HEK293T (cell line): ENCODE measurements around the gene MTMR12.

ENCODE experiments used
- CTCF ChIA-PET: fragments of 350-600 bp; formaldehyde crosslinking; extraction: SDS; loops from one replicate; lab custom pipeline; 2021; ENCODE audit warnings: antibody characterized with exemption, inconsistent platforms; lab: Yijun Ruan, JAX
- POLR2A ChIA-PET: fragments of 350-600 bp; formaldehyde crosslinking; extraction: SDS; loops from one replicate; lab custom pipeline; 2020; ENCODE audit warnings: antibody characterized with exemption, inconsistent platforms; lab: Yijun Ruan, JAX
- DNase-seq: peaks from one replicate; pipeline ENCODE4 v3.0.0; 2012; ENCODE audit warnings: mixed read lengths; ENCODE audit errors: extremely low spot score
- ARNT ChIP-seq: fragments of 450-650 bp; IDR thresholded peaks from 2 replicates; pipeline ENCODE4 v1.6.1; 2017; ENCODE audit warnings: mild to moderate bottlenecking
- BHLHE40 ChIP-seq: fragments of 450-650 bp; IDR thresholded peaks from 2 replicates; pipeline ENCODE4 v1.6.1; 2016; ENCODE audit warnings: mild to moderate bottlenecking, moderate library complexity, borderline replicate concordance
- CTBP1 ChIP-seq: fragments of 450-650 bp; IDR thresholded peaks from 2 replicates; pipeline ENCODE4 v1.6.1; 2016; ENCODE audit warnings: borderline replicate concordance
- ELF4 ChIP-seq: fragments of 450-650 bp; IDR thresholded peaks from 2 replicates; pipeline ENCODE4 v1.6.1; 2017; ENCODE audit warnings: antibody characterized with exemption
- FOXA1 ChIP-seq: fragments of 450-650 bp; IDR thresholded peaks from 2 replicates; pipeline ENCODE4 v1.6.1; 2016; ENCODE audit warnings: mild to moderate bottlenecking
- FOXK2 ChIP-seq: fragments of 450-650 bp; IDR thresholded peaks from 2 replicates; pipeline ENCODE4 v1.6.1; 2016; ENCODE audit warnings: mild to moderate bottlenecking
- FOXM1 ChIP-seq: fragments of 450-650 bp; IDR thresholded peaks from 2 replicates; pipeline ENCODE4 v1.6.1; 2017; ENCODE audit warnings: mild to moderate bottlenecking, borderline replicate concordance
- HDGF ChIP-seq: fragments of 450-650 bp; IDR thresholded peaks from 2 replicates; pipeline ENCODE4 v1.6.1; 2017; ENCODE audit warnings: antibody characterized with exemption, borderline replicate concordance
- L3MBTL2 ChIP-seq: fragments of 450-650 bp; conservative IDR thresholded peaks from 2 replicates; pipeline ENCODE4 v1.6.1; 2016; ENCODE audit warnings: mild to moderate bottlenecking
- LEF1 ChIP-seq: fragments of 450-650 bp; IDR thresholded peaks from 2 replicates; pipeline ENCODE4 v1.6.1; 2017; ENCODE audit warnings: mild to moderate bottlenecking, borderline replicate concordance
- NFRKB ChIP-seq: fragments of 450-650 bp; IDR thresholded peaks from 2 replicates; pipeline ENCODE4 v1.6.1; 2016; ENCODE audit warnings: mild to moderate bottlenecking, moderate library complexity
- PKNOX1 ChIP-seq: fragments of 450-650 bp; IDR thresholded peaks from 2 replicates; pipeline ENCODE4 v1.6.1; 2016
- SP1 ChIP-seq: fragments of 450-650 bp; IDR thresholded peaks from 2 replicates; pipeline ENCODE4 v1.6.1; 2017
- SUZ12 ChIP-seq: fragments of 450-650 bp; IDR thresholded peaks from 2 replicates; pipeline ENCODE4 v1.6.1; 2016; ENCODE audit warnings: mild to moderate bottlenecking
- TARDBP ChIP-seq: fragments of 450-650 bp; IDR thresholded peaks from 2 replicates; pipeline ENCODE4 v1.6.1; 2016
- ZNF384 ChIP-seq: fragments of 450-650 bp; IDR thresholded peaks from 2 replicates; pipeline ENCODE4 v1.6.1; 2016

Gene MTMR12

GRCh38 chr5:32312197-32312594, 543 bp downstream of the MTMR12 start:
- DNase-seq, result peak; percentile 52
- TF ChIP-seq ZNF384 (no peak), L3MBTL2 (no peak), SUZ12 (no peak)
- POLR2A ChIA-PET, result no interaction called here
- CTCF ChIA-PET, result no interaction called here

GRCh38 chr5:32311404-32312196, 1.1 kb downstream of the MTMR12 start:
- no peak for DNase-seq
- CTCF ChIA-PET, result no interaction called here
- POLR2A ChIA-PET, result no interaction called here

GRCh38 chr5:32309761-32310160, 3.0 kb downstream of the MTMR12 start:
- ChIA-PET POLR2A (no interaction called here), CTCF (no interaction called here)
- no peak for TF ChIP-seq SUZ12
- TF ChIP-seq FOXA1, result no peak
- TF ChIP-seq NFRKB, result no peak
- no peak for TF ChIP-seq SP1
- no peak for TF ChIP-seq ZNF384
- no peak for TF ChIP-seq CTBP1
- no peak for DNase-seq

More at GRCh38 chr5:32311404-32312196, 1.1 kb downstream of the MTMR12 start:
- TF ChIP-seq L3MBTL2 (peak; percentile 36), SP1 (no peak)

- no peak for DNase-seq
- ChIA-PET POLR2A (no interaction called here), CTCF (interaction anchor here (0.7 kb wide), 1 partner anchor 54 kb away, joined by 3 read pairs; no protein-coding TSS in a partner anchor)
- TF ChIP-seq FOXA1 (no peak), ELF4 (no peak), SP1 (no peak), TARDBP (no peak), NFRKB (no peak), SUZ12 (no peak), FOXM1 (no peak), L3MBTL2 (no peak), HDGF (no peak), FOXK2 (no peak), CTBP1 (no peak), BHLHE40 (no peak), PKNOX1 (no peak)
Measured at GRCh38 chr5:32308946-32309345, 3.8 kb downstream of the MTMR12 start.

- POLR2A ChIA-PET, result no interaction called here
- no peak for DNase-seq
- CTCF ChIA-PET, result interaction anchor here (0.8 kb wide), 1 partner anchor 22 kb away, joined by 3 read pairs; no protein-coding TSS in a partner anchor
- no peak for TF ChIP-seq ARNT
- TF ChIP-seq PKNOX1, result no peak
- TF ChIP-seq FOXK2, result no peak
- no peak for TF ChIP-seq LEF1
- no peak for TF ChIP-seq ELF4
- TF ChIP-seq FOXA1, result no peak
- no peak for TF ChIP-seq ZNF384
- TF ChIP-seq SP1, result no peak
- TF ChIP-seq HDGF, result no peak
- TF ChIP-seq TARDBP, result no peak
- TF ChIP-seq FOXM1, result no peak
- TF ChIP-seq L3MBTL2, result no peak
Measured at GRCh38 chr5:32307769-32308194, 5.0 kb downstream of the MTMR12 start.

GRCh38 chr5:32304622-32305021, 8.1 kb downstream of the MTMR12 start:
- TF ChIP-seq TARDBP (no peak), HDGF (no peak)
- no peak for DNase-seq
- ChIA-PET CTCF (interaction anchor here (0.5 kb wide), 1 partner anchor 29 kb away, joined by 3 read pairs; no protein-coding TSS in a partner anchor), POLR2A (no interaction called here)

GRCh38 chr5:32303755-32304120, 9.0 kb downstream of the MTMR12 start:
- ChIA-PET POLR2A (no interaction called here), CTCF (interaction anchor here (0.9 kb wide), 1 partner anchor 71 kb away, joined by 3 read pairs; no protein-coding TSS in a partner anchor)
- TF ChIP-seq NFRKB (no peak), ARNT (no peak), FOXA1 (no peak), ZNF384 (no peak), BHLHE40 (no peak), FOXK2 (no peak), L3MBTL2 (no peak), ELF4 (no peak)
- DNase-seq, result no peak
